Gastrocnemius medialis (tissue), 4 donors: ENCODE results near the gene CARD9.

Source experiments
- POLR2A ChIP-seq, 2 donors: fragments of 450-650 bp; IDR thresholded peaks; one replicate each; pipeline ENCODE4 v1.6.1; 2017; ENCODE audit warnings: antibody characterized with exemption in 2 of 2, mild to moderate bottlenecking in 2 of 2, moderate library complexity in 2 of 2
- TF ChIP-seq, protein P1 (sequence below), 5 experiments: fragments of 450-650 bp in 3 of 5; fragments of 200-600 bp in 2 of 5; sonication (generic) in 2 of 5; IDR thresholded peaks in 4 of 5; conservative IDR thresholded peaks in 1 of 5; 1 replicate in 4 of 5; 2 replicates in 1 of 5; pipeline ENCODE4 v1.5.1; 2016 to 2019; ENCODE audit warnings: antibody characterized with exemption in 5 of 5, mild to moderate bottlenecking in 3 of 5, moderate library complexity in 3 of 5

DNA sequence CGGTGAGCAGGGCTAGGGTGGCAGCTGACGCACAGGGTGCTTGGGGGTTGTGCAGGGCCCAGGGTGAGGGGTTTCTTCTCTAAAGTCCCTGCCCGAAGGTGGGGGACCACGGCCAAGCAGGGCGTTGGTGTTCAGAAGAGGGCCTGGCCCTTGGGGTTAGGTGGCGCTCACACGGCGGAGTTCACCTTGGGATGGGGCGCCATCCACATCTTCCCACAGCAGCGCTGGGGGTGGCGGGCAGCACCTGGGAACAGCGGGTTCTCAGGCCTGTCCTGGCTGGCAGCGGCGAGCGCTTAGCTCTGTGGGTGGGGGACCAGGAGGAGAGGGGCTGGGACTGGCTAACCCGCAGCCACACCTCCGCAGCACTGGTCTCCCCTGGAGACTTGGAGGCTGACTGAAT, 40.0 kb downstream of the CARD9 start:
- TF ChIP-seq POLR2A (IDR thresholded peaks at IDR 0.05), result no peak
- TF ChIP-seq, protein P1, sequence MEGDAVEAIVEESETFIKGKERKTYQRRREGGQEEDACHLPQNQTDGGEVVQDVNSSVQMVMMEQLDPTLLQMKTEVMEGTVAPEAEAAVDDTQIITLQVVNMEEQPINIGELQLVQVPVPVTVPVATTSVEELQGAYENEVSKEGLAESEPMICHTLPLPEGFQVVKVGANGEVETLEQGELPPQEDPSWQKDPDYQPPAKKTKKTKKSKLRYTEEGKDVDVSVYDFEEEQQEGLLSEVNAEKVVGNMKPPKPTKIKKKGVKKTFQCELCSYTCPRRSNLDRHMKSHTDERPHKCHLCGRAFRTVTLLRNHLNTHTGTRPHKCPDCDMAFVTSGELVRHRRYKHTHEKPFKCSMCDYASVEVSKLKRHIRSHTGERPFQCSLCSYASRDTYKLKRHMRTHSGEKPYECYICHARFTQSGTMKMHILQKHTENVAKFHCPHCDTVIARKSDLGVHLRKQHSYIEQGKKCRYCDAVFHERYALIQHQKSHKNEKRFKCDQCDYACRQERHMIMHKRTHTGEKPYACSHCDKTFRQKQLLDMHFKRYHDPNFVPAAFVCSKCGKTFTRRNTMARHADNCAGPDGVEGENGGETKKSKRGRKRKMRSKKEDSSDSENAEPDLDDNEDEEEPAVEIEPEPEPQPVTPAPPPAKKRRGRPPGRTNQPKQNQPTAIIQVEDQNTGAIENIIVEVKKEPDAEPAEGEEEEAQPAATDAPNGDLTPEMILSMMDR (IDR thresholded peaks at IDR 0.05 in 4 of 5, conservative IDR thresholded peaks at IDR 0.05 in 1 of 5), result no peak
